GM21576 (cell line): ENCODE data around the gene ECM1.

Experiments
- ATAC-seq: cut with Tn5 transposase; IDR thresholded peaks from one replicate; pipeline ENCODE4 v1.9.1; 2021; ENCODE audit warnings: mild to moderate bottlenecking, moderate library complexity; ENCODE audit not compliant: unreplicated experiment

ECM1 gene

DNA sequence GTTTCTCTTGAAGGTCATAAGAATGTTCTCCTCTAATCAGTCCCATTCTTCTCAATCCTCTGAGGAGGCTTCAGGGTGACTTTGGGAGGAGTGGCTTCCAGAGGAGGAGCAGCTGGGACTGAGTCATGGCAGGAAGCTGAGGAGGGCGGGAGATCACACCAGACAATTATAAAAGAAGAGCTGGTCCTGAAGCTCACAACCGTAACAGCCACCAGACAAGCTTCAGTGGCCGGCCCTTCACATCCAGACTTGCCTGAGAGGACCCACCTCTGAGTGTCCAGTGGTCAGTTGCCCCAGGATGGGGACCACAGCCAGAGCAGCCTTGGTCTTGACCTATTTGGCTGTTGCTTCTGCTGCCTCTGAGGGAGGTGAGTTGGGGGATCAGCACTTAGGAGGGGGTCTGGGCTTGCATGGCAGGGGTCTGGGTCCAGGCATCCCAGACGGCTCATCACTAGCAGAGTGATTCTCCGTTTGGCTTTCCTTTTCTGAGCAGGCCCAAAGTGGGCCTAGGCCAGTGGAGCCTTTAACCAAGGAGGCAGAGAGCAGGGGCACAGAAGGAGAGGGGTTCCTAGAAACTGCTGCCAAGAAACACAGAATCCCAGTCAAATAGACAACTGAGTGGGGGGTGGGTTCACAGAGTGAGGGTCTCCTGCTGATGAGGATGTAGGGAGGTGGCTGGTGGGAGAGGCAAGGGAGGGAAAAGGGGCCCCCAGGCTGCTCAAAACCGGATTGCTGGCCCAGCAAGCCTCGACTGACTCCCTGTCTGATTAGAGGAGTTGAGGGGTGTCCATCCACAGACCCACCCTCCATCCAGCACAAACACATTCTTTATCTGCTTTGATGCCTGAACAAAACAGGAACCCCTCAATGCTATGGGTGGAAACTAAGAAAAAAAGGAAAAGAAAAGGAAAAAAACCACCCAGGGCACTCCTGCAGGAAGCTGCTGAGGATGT, at the start of gene ECM1:
Gene ECM1, plus strand, starts transcription at position 198 of the 953 bp plus-strand sequence. Its CDS starts 101 bp downstream, at position 299.
- no peak for ATAC-seq

DNA sequence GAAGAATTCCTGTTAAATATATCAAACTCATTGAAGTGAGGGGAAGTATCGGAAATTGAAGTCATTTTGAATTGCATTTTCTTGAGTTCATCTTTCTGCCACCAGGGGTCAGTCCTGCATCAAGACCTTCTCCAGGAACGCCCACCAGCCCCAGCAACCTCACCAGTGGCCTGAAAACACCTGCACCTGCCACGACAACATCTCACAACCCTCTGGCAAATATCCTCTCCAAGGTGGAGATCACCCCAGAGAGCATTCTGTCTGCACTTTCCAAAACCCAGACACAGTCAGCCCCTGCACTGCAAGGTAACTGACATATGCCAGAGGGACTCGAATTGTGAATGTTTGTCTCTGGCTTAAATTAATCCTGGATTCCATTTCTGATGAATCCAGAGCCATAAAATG, 43.5 kb upstream of the ECM1 start:
- no peak for ATAC-seq

DNA sequence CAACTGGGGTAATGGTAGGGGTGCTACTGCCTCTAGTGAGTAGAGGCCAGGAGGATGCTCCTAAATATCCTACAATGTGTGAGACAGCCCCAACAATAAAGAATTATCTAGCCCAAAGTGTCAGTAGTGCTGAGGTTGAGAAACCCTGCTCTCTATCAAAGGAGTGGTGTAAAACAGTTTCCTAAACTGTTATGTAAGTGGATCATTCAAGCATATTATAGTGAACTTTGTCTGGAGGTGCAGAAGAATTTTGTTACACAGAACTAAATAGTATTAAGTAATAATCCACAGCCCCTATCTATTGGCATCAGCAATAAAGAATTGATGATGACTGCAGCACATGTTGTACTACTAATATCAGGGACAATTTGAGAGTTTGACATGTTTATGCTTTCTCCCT, 40.9 kb upstream of the ECM1 start:
- ATAC-seq, result no peak

DNA sequence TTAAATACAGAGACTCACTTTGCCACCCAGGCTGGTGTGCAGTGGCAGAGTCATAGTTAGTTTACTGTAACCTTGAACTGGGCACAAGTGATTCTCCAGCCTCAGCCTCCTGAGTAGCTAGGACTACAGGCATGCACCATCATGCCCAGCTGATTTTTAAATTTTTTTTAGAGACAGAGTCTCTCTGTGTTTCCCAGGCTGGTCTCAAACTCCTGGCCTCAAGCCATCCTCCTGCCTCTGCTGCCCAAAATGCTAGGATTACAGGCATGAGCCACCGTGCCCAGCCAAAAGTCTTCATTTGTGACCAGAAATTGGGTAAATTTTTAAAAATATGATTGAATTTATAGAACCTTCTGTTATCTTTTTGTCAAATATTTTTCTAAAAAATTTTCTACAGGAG, 38.6 kb upstream of the ECM1 start:
- ATAC-seq, result no peak

DNA sequence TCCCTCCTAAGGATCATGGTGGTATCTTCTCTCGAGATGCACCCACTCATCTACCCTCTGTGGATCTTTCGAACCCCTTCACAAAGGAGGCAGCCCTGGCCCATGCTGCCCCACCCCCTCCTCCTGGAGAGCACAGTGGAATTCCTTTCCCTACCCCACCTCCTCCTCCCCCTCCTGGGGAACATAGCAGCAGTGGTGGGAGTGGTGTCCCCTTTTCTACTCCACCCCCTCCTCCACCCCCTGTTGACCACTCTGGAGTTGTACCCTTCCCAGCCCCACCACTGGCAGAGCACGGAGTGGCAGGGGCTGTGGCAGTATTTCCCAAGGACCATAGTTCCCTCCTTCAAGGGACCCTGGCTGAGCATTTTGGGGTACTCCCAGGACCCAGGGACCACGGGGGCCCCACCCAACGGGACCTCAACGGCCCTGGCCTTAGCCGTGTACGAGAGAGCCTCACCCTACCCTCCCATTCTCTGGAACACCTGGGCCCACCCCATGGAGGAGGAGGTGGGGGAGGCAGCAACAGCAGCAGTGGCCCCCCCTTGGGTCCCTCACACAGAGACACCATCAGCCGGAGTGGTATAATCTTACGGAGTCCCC, 35.2 kb upstream of the ECM1 start:
- no peak for ATAC-seq

DNA sequence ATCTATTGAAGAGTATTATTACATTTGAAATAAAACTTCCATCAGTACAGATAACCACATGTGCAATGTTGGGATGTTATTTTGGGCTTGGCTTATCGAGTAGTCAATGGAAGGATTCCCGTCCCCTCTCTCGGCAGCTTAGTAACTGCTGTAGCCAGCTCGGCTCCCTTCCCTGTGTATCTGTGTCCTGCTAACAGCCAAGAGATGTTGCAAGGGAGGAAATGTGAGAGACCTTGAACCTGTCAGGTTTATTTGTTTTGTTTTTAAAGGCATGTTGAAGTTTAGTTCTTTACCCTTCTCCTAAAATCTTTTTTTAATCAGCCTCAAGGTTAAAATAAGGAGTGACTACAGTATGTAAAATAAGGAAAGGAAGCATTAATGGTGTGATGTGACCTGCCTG, 34.2 kb upstream of the ECM1 start:
- ATAC-seq, result no peak

DNA sequence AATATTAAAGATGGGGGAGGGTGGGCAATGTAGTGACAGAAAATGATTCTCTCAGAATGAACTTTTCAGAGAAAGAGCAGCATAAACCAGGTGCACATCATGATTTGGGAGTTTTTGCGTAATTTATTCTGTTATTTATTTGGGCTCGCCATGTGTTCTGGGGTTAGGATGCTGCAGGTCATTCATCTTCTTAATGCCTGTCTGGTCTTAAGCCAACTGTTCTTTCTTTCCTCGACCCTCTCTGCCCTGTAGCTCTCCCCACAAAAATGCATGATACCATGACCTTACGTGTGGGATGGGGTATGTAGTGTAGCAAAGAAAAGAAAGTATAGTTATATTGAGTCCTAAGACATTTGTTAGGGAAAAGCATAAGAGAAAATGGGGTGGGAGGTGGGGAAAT, 33.0 kb upstream of the ECM1 start:
- no peak for ATAC-seq

DNA sequence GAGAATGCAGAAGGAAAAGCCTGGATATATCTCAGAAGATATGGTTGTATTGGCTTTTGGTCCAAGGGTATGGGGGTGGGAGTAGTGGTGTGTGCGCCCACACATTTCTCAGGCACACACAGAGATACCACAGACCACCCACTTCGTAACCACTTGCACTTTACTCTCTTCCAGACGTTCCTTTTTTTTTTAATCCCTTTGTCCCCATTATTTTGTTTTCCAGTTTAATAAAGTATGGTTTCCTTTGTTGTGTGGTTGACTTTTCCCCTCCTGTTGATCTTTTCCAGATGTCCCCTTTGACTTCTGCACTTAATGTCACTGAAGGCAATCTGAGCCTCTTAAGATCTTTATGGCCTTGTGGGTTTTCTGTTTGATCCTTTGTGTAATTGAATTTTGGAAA, 31.2 kb upstream of the ECM1 start:
- no peak for ATAC-seq

DNA sequence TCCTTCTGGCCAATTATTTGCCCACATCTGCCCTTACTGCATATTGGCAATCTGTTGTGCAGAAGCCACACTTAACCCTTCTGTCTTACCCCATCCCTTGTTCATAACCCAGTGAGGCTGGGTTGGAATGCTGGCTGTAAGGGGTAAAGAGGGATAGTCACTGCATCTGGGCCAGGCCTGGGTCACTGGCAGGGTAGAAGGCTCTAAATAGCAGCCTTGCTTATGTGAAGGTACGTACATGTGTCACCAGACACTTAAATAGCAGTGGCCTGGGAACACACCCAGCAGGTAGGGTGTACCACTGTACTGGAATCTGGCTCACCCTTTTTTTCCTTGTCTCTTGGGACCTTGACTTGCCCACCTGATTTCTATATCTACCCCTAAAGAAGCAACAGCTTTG, 30.6 kb upstream of the ECM1 start:
- no peak for ATAC-seq

DNA sequence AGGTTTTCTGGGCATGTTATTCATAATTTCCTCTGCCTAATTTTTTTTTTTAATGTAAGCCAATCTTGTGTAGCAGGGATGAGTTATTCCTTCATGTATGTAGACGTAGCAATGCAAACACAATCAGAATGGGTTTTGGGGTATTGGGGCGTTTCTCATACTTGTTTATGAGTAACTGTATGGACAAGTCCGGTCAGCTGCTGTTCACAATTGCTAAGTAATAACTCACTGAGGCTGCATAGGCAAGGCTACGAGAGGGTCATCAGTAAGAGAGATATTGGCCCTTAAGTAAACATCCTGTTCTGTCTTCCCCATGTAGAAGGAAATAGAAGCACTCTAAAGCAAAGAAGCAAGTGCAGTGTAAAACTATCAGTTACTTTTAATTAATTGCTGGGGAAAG, 30.2 kb upstream of the ECM1 start:
- ATAC-seq, result no peak

DNA sequence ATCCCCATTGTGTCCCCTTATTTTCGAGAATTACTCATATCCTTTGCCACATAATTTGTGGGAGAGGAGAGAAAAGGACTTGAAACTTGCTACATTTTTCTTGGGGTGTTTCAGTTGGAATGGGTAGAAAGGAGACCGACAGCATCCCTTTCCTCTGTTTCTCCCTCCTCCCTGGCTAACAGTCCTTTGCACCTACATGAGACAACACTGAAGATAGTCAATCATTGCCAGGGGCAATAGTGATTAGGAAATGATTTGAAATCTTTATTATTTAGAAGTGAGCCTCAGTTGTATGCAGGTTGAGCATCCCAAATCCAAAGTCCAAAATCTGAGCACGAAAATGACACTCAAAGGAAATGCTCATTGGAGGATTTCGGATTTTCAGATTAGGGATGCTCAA, 28.5 kb upstream of the ECM1 start:
- no peak for ATAC-seq

DNA sequence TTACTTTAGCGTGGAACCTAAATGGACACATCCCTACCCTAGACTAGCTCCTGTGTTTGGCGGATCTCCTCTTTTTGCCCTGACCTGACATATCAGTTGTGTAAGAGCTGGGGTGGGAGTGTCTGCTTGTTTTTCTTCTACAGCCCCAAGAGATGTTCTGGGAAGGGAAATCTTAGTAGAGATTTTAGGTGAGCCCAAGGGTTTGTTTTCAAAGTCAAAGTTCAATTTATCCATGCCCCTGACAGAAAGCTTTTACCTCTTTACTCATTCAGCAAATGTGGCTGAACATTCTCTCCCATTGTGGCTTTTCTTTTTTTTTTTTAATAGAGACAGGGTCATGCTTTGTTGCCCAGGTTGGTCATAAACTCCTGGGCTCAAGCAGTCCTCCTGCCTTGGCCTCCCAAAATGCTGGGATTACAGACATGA, 28.0 kb upstream of the ECM1 start:
- no peak for ATAC-seq

DNA sequence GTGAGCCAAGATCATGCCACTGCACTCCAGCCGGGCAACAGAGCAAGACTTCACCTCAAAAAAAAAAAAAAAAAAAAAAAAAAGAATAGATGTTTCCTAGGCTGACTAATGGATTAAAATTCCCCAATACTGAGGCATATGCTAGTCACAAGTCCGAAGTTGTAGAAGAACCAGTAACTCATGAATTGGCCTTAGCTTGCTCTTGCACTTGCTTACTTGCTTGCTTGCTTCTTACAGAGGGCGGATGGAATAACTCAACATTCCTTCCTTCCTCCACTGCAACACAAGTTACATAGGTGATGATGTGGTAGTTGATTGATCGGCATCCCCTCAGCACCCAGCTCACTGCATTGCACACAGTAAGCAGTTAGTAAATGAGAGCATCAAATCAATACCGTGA, 23.5 kb upstream of the ECM1 start:
- ATAC-seq, result no peak

DNA sequence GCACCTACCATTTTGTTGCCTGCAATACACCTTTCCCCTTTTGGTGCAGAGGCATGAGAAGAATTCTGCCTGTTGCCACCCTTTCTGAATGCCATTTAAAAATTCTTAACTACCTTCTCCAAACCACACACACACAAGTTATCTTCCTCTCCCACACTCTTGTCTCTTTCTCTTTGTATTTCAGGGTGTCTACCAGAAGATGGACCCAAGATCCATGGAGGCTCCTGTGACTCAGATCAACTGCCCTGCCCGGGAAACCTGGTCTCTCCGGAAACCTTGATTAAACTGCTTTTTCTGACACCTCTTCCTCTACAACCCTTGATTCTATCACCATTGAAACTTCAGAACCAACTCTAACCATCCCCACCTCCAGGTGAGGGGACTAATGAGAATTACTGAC, 23.0 kb upstream of the ECM1 start:
- no peak for ATAC-seq

DNA sequence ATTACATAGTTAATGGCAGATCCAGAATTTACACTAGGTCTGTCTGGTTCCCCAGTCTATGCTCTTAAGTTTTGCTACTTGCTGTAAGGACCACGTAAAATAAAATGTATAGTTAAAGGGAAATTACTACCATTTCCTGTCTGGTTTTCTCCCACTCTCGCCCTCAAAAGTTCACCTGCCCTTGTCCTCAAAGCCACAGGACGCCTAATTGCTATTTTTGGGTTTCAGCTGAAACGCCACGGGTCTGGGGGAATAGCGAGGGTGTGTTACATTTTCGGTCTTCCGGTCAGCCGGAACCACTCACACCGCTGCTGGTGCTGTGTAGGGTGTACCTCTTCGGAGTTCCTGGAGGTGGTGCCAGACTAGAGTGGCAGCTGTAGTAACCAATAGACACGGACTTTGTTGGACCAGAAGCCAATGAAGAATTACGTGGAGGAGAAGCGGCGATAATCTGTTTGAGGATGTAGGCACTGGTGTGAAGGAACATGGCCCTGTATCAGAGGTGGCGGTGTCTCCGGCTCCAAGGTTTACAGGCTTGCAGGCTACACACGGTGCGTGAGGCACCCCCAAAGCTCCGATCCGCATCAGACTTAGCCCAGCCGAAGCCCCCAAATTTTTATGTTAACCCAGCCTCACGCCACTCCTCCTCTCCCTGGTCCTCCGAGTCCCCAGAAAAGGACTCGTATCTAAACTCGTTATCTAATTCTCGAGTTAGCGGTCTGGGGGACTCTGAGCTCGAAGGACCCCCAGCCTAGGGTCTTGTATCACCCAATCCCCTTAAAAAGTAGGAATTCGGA, 20.7 kb upstream of the ECM1 start, which contains the start of gene TARS2:
Gene TARS2, plus strand, starts transcription at position 454 of the 797 bp plus-strand sequence. Its CDS starts 32 bp downstream, at position 486.
- peak; percentile 100 for ATAC-seq

DNA sequence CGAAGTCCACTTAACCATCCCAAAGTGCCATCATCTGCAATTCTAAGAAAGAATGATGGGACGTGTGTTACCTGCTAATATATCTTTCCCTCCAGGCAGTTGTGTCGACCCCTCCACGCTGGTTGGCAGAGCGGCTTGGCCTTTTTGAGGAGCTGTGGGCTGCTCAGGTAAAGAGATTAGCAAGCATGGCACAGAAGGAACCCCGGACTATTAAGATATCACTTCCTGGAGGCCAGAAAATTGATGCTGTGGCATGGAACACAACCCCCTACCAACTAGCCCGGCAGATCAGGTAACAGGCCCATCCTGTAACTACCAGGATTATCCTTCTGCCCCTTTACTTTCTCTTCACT, 20.2 kb upstream of the ECM1 start:
- no peak for ATAC-seq

DNA sequence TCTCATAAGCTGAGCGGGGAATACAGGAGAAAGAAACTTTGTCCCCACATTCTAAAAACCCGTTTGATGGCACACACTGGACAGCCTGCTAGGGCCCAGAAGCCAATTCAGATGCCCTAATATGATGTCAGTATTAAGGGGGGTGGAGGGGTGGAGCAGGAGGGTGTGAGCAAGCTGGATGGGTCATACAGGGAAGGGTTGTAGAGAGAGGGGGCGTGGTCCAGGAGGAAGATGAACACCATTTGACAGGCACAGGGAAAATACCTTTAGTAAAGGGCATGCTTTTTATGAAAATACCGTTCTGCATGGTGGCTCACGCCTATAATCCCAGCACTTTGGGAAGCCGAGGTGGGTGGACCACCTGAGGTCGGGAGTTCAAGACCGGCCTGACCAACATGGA, 14.7 kb upstream of the ECM1 start:
- no peak for ATAC-seq

DNA sequence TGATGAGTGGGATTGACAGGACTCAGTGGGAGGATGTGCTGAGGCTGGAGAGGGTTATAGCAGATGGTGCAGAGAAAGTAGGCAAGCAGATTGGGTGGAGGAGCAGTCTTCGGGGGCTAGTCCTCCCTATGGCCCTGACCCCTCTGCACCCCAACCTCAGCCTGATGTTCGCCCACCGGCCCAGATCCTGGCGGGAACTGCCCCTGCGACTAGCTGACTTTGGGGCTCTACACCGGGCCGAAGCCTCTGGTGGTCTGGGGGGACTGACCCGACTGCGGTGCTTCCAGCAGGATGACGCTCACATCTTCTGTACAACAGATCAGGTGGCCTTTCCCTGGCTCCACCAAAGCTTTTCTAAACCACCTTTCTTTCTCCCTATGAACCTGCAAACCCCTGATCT, 9.6 kb upstream of the ECM1 start:
- no peak for ATAC-seq

DNA sequence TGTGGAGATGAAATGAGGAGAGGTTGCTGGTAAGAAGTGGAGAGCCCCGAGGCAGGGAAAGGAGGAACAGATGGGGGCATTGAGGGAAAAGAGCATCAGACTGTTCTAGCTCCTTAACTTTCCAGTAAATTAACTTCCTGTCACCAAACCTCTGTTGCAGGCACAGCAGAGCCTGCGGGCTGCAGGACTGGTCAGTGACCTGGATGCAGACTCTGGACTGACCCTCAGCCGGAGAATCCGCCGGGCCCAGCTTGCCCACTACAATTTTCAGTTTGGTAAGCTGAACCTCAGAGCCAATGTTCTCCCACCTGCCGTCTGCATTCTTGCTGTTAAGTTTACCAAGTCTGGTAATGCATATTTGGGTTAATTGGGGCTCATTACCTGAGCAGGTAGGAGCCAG, 2.5 kb upstream of the ECM1 start:
- ATAC-seq, result no peak

DNA sequence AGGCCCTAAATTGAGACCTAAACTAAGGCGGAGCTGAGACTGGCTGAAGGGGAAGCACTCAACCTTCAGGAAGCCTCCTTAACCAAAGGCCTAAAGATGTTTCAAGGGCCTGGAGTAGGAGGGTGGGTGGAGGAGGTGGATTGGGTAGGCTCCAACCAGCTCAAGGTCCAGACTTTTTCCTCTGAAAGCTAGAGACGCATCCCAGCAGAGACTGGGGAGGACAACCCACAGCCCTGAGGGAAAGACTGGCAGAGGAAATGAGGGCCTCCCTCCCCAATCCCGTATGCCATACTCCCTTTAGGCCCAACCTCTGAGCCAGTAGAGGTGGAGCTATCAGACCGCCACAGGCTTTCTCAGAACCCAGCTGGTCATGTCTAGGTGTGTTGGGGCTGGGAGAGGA, 1.1 kb downstream of the ECM1 start:
- ATAC-seq, result no peak

DNA sequence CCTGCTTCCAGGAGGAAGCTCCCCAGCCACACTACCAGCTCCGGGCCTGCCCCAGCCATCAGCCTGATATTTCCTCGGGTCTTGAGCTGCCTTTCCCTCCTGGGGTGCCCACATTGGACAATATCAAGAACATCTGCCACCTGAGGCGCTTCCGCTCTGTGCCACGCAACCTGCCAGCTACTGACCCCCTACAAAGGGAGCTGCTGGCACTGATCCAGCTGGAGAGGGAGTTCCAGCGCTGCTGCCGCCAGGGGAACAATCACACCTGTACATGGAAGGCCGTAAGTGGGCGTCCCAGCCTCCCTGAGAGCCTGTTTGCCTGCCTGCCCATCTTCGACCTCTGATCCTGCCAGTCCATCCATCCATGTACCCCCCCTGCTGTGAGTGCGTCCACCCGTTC, 3.6 kb downstream of the ECM1 start:
- ATAC-seq, result no peak
